Astrocyte (in vitro differentiated cells and primary cell): Measurements from ENCODE around the gene UBXN4.

Experiments used
- EZH2 ChIP-seq: IDR thresholded peaks from 2 replicates; pipeline ENCODE4 v1.6.1; 2012; ENCODE audit warnings: mild to moderate bottlenecking, low read length, inconsistent platforms; ENCODE audit not compliant: insufficient read depth
- TF ChIP-seq, protein P1 (sequence below): IDR thresholded peaks from 2 replicates; pipeline ENCODE4 v1.5.1; 2011; ENCODE audit warnings: low read depth, mild to moderate bottlenecking, inconsistent platforms, low read length, moderate library complexity; ENCODE audit not compliant: insufficient read depth

DNA sequence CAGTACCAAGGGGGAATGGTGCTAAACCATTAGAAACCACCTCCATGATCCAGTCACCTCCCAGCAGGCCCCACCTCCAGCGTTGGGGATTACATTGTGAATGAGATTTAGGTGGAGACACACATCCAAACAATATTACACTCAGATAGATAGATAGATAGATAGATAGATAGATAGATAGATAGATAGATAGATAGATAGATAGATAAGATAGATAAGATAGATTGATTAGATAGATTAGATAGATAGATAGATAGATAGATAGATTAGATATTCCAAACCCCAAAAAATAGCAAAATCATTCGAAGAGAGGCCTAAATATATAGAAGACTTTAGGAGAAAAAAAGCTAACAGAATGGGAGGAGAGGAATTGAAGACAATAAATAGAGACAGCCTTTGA, 42.8 kb upstream of the UBXN4 start:
- TF ChIP-seq, protein P1, sequence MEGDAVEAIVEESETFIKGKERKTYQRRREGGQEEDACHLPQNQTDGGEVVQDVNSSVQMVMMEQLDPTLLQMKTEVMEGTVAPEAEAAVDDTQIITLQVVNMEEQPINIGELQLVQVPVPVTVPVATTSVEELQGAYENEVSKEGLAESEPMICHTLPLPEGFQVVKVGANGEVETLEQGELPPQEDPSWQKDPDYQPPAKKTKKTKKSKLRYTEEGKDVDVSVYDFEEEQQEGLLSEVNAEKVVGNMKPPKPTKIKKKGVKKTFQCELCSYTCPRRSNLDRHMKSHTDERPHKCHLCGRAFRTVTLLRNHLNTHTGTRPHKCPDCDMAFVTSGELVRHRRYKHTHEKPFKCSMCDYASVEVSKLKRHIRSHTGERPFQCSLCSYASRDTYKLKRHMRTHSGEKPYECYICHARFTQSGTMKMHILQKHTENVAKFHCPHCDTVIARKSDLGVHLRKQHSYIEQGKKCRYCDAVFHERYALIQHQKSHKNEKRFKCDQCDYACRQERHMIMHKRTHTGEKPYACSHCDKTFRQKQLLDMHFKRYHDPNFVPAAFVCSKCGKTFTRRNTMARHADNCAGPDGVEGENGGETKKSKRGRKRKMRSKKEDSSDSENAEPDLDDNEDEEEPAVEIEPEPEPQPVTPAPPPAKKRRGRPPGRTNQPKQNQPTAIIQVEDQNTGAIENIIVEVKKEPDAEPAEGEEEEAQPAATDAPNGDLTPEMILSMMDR = no peak
- no peak for TF ChIP-seq EZH2
